BJ (cell line): Measurements from ENCODE around the gene KRT86. TPM values are rescaled to one million over a fixed set of nuclear protein-coding genes. Genes with fewer than 3 reads are reported as not detected.

ENCODE experiments used
- CTCF ChIA-PET: fragments of 350-600 bp; formaldehyde crosslinking; extraction: SDS; loops from one replicate; lab custom pipeline; 2021; ENCODE audit warnings: antibody characterized with exemption, inconsistent platforms; lab: Yijun Ruan, JAX
- POLR2A ChIA-PET: fragments of 300-600 bp; sonication (Branson Sonifier 250); formaldehyde crosslinking; extraction: SDS; loops from one replicate; lab custom pipeline; 2021; ENCODE audit warnings: antibody characterized with exemption; lab: Charles Lee
- DNase-seq: peaks from one replicate; pipeline ENCODE4 v3.0.0-alpha.2; 2011; ENCODE audit warnings: low read depth
- H3K27me3 ChIP-seq: 2 replicates; pipeline ENCODE4 v1.6.0; 2011; ENCODE audit warnings: low read length; ENCODE audit not compliant: control insufficient read depth, insufficient read depth
- H3K36me3 ChIP-seq: 2 replicates; pipeline ENCODE4 v1.5.1; 2011; ENCODE audit warnings: low read length; ENCODE audit not compliant: control insufficient read depth, insufficient read depth
- H3K4me3 ChIP-seq: 2 replicates; pipeline ENCODE4 v1.5.1; 2011; ENCODE audit warnings: low read depth, mild to moderate bottlenecking, control low read depth, low read length
- CTCF ChIP-seq: IDR thresholded peaks from 2 replicates; pipeline ENCODE4 v1.5.1; 2011; ENCODE audit warnings: low read depth, mild to moderate bottlenecking, control low read depth, inconsistent platforms, low read length, moderate library complexity; ENCODE audit not compliant: insufficient read depth
- polyA plus RNA-seq: library from polyadenylated mRNA; depleted of rRNA; stranded (reverse); fragments of >200 nt; gene quantifications from 2 replicates; pipeline ENCODE4 v1.2.3, GENCODE V29; 2011

The KRT86 gene
- polyA plus RNA-seq, 1 experiment, result 2.5 TPM

- POLR2A ChIA-PET, result no interaction called here
- no peak for DNase-seq
- CTCF ChIA-PET, result interaction anchor here (1.0 to 4.8 kb wide), 2 partner anchors 16 to 26 kb away, joined by 3 to 16 read pairs; no protein-coding TSS in a partner anchor
Measured at GRCh38 chr12:52252728-52253343, 21.6 kb upstream of the KRT86 start.

DNA sequence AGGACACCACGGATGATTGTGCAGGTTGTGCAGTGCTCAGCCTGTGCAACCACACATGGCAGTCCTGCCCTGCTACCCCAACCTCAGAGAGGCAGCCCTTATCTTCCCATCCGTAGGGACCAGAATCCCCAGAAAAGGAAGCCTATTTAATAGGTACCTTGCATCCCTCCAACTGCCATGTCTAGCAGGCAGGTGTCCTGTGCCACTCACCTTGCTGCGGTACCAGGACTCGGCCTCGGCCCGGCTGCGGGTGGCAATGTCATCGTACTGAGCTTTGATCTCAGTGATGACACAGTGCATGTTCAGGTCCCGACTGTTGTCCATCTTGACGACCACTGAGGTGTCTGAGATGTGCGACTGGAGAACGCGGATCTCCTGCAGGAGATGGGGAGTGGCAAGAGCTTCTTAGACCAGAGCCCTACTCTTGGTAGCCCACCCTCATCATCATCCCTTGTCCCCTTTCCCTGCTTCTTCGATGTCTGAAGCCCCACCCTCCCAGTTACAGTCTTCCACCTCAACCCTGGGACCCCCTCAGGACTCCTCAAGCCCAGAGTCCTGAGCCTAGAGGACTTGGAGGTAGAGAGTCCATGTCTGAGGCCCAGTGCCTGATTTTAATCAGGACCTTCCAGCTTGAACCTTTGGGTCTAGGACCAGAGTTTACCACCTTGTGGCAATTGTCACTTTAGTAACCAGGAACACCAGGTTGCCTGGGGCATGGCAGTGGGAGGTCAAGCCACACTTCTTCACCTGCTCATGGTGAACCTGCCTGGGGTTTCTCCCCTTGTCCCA, 20.9 kb upstream of the KRT86 start:
- H3K36me3 ChIP-seq, result no peaks in the 10 kb centered on the region; the same call in 1 of the 2 replicates
- ChIA-PET POLR2A (no interaction called here), CTCF (interaction anchor here (1.0 to 4.8 kb wide), 2 partner anchors 16 to 26 kb away, joined by 3 to 16 read pairs; no protein-coding TSS in a partner anchor)
- no peak for TF ChIP-seq CTCF
- DNase-seq, result no peak
- H3K4me3 ChIP-seq, result no peak overlapping the region
- H3K27me3 ChIP-seq, result peaks cover 4% of the 10 kb centered on the region

More at GRCh38 chr12:52252728-52253343, 21.6 kb upstream of the KRT86 start:
- no peak for TF ChIP-seq CTCF
- Histone ChIP-seq H3K27me3 (peaks cover 4% of the 10 kb centered on the region), H3K36me3 (no peaks in the 10 kb centered on the region; the same call in 1 of the 2 replicates), H3K4me3 (no peak overlapping the region)

DNA sequence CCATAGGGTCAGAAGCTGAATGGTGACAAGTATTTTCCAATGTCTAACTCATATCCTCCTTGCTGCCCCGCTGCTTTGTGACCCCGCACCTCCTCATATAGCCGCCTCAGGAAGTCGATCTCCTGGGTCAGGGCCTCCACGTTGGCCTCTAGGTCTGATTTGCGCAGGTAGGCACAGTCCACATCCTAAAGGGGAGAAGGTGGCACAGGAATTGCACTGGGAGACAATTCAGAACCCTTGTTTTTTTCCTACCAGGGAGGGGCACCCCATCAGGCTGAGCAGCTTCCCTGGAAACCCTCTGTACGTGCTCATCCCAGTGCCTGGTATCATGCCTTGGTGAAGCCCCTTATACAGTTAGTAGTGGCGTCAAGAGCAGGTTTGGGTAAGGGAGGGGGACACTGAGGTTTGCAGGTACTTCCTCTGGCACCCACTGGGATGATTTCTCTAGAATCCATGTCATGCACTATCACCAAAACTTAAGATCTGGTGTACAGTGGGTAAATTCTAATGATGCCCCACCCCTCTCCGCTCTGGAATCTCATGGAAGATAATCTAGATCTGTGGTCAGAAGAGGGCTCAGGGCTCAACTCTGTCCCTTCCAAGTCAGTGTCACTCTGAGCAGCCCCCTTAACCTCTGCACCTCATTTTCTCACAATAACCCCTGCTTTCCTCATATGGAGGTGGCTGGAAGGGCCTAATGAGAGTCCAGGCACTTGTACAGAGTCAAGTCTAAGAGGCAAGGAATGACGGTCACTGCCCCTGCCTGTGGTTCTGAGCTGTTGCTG, 20.1 kb upstream of the KRT86 start:
- Histone ChIP-seq H3K4me3 (no peak overlapping the region), H3K27me3 (peaks cover 4% of the 10 kb centered on the region), H3K36me3 (no peaks in the 10 kb centered on the region)
- ChIA-PET POLR2A (no interaction called here), CTCF (interaction anchor here (1.2 to 4.8 kb wide), 2 partner anchors 20 to 25 kb away, joined by 3 to 16 read pairs; partner anchors contain the start of gene KRT86)
- DNase-seq, result no peak
- TF ChIP-seq CTCF, result no peak

GRCh38 chr12:52254965-52255751, 19.3 kb upstream of the KRT86 start:
- no peak for DNase-seq
- H3K36me3 ChIP-seq, result no peaks in the 10 kb centered on the region
- TF ChIP-seq CTCF, result no peak
- no peak overlapping the region for H3K4me3 ChIP-seq
- POLR2A ChIA-PET, result no interaction called here
- CTCF ChIA-PET, result interaction anchor here (1.2 to 4.8 kb wide), 2 partner anchors 19 to 24 kb away, joined by 3 to 16 read pairs; partner anchors contain the start of gene KRT86
- peaks cover 4% of the 10 kb centered on the region for H3K27me3 ChIP-seq
